GM18951 (cell line): ENCODE measurements around the gene GAREM2.

Experiments
- POLR2A ChIP-seq: IDR thresholded peaks from 4 replicates; pipeline ENCODE4 v1.6.1; 2011; ENCODE audit warnings: mild to moderate bottlenecking; ENCODE audit not compliant: insufficient read length, insufficient read depth; ENCODE audit errors: extremely low read depth
- in situ Hi-C: fragments of 300-500 bp; cut with MboI; formaldehyde crosslinking; loops from one replicate; pipeline ENCODE4 v1.12.0; 2022; ENCODE audit warnings: low sequenced_read_pairs, mixed read lengths, inconsistent platforms; ENCODE audit not compliant: unreplicated experiment

GAREM2 gene

DNA sequence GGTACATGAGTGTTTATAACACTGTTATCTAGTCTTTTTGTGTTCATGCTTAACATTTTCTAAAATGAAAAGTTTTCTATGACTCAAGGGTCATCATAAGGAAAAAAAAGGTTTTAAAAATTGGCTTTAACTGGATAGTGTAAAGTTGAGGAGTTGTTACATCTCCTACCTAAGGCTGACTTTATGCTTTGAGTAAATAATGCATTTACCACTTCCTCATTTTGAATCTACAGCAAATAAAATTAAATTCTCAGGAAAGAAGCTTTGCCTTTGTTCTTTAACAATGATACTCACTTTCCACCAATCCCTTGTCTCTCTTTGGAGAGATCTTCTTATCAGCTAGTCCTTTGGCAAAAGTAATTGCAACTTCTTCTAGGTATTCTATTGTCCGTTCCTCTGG is 41.9 kb downstream of the GAREM2 start:
- no peak for TF ChIP-seq POLR2A
- in situ Hi-C loops = no loop called here

DNA sequence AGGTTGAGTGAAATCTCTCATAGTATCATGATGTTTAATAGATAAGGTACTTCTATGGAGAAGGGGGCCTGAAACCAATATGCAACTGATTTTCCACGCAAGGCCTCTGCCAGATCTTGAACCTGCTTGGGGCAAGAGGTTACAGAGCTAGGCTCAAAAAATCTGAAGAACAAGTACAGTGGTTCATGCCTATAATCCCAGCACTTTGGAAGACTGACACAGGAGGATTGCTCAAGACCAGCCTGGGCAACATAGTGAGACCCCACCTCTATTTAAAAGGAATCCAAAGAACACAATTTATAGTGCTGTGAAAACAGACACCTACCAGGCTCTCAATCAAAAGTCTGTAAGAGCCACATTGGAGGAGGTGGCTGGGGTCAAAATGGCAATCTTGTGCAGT is 42.9 kb downstream of the GAREM2 start:
- in situ Hi-C loops = no loop called here
- no peak for TF ChIP-seq POLR2A

DNA sequence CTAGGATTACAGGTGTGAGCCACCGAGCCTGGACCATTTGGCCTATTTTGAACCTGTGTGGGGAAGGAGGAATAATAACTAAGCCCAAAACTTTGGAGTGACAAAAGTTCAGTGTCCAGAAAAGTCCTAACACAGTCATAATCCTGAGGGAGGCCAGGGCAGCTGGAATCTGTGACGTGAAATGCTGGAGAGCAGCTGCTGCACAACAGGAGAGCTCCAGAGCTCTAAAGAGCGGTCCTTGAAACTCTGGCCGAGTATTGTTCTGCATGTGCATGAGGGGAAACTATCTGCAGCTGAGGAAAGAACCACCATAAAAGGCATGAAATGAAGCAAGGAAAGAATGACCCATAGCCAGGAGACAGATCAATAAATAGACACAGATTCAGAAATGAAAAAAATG is 43.7 kb downstream of the GAREM2 start:
- TF ChIP-seq POLR2A = no peak
- in situ Hi-C loops = no loop called here

DNA sequence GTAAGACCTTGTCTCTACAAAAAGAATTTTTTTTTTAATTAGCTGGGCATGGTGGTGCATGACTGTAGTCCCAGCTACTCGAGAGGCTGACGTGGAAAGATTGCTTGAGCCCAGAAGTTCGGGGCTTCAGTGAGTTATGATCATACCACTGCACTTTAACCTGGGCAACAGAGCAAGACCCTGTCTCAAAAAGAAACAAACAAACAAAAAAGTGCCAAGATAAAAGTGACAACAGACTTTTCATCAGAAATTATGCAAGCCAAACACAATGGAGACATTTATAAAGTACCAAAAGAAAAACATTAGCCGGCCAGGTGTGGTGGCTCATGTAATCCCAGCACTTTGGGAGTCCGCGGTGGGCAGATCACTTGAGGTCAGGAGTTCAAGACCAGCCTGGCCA is 44.8 kb downstream of the GAREM2 start:
- no peak for TF ChIP-seq POLR2A
- in situ Hi-C loops = no loop called here

DNA sequence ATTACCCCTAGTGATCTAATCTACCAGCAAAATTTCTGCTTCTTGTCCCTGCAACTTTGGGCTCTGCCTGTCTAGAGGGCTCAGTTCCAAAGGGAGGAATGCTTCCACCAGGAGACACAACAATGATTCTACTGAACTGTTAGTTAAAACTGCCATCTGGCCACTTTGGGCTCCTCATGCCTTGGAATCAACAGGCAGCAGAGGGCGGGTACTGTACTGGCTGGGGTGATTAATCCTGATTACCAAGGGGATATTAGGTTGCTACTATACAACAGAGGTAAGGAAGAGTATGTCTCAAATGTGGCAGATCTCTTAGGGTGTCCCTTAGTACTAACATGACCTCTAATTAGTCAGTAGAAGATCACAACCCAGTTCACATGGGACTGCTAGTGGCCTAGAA is 50.1 kb downstream of the GAREM2 start:
- in situ Hi-C loops = no loop called here
- TF ChIP-seq POLR2A = no peak

DNA sequence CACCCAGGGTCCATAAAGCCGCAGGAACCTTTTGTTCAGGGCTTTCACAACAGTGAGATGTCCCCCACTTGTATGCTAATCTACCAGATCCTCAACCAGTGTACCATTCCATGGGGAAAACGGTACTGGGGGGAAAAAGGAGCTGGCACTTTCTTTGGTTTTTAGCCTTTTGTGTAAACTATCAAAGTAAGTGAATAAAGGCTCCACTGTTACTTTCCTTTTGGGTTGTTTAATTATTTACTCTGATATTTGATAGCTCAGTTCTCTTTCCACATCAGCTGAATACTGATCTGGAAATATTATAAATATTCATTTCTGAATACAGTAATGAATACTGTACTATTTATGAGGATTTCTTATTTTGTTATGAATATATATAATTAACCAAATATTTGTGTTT is 51.2 kb downstream of the GAREM2 start:
- in situ Hi-C loops = no loop called here
- no peak for TF ChIP-seq POLR2A

DNA sequence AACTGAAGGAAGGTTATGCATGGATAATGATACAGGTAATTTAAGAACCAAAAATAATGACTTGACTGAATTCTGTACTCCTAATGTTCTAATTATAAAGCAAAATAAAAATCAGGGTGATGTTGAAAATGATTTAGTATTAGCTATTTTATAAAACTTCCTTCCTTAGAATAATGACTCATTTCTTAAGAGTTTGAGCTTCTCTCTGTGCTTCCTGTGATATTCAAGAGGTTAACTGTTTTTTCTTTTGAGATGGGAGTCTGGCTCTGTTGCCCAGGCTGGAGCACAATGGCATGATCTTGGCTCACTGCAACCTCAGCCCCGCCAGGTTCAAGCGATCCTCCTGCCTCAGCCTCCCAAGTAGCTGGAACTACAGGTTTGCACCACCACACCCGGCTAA is 56.7 kb downstream of the GAREM2 start:
- no peak for TF ChIP-seq POLR2A
- in situ Hi-C loops = no loop called here

DNA sequence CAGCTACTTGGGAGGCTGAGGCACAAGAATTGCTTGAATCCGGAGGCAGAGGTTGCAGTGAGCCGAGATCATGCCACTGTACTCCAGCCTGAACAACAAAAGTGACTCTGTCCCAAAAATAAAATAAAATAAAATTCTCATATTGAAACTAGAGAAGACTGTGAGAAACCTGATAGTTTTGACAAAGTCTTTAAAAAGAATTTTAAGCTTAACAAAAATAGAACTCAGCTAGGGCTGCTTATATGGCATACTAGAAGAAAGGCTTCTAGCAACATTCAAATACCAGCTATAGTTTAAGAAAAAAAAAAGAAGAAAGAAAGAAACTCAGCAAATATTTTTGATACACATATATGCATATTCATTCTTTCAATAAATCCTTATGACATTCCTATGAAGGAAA is 57.9 kb downstream of the GAREM2 start:
- in situ Hi-C loops = no loop called here
- TF ChIP-seq POLR2A = no peak

DNA sequence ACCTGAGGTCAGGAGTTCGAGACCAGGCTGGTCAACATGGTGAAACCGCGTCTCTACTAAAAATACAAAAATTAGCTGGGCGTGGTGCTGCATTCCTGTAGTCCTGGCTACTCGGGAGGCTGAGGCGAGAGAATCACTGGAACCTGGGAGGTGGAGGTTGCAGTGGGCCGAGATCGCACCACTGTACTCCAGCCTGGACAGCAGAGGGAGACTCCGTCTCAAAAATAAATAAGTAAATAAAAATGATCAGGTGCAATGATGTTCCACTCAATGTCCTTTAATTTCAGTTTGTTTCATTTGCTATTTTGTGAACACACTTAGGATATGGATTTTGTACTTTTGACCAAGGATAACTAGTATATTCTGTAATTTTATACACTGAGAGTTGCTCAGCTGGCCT is 62.2 kb downstream of the GAREM2 start:
- no peak for TF ChIP-seq POLR2A
- in situ Hi-C loops = no loop called here

DNA sequence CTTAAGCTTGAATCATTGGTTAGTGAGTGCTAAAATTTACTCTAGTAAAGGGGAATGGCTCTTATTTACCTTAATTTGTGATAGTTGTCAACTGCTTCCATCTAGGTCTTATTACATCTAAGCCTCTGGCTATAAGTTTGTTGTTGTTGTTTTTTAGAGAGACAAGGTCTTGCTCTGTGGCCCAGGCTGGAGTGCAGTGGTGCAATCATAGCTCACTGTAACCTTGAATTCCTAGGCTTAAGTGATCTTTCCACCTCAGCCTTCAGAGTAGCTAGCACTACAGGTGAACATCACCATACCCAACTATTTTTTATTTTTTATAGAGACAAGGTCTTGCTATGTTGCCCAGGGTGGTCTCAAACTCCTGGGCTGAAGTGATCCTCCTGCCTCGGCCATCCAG is 65.0 kb downstream of the GAREM2 start:
- in situ Hi-C loops = no loop called here
- no peak for TF ChIP-seq POLR2A

DNA sequence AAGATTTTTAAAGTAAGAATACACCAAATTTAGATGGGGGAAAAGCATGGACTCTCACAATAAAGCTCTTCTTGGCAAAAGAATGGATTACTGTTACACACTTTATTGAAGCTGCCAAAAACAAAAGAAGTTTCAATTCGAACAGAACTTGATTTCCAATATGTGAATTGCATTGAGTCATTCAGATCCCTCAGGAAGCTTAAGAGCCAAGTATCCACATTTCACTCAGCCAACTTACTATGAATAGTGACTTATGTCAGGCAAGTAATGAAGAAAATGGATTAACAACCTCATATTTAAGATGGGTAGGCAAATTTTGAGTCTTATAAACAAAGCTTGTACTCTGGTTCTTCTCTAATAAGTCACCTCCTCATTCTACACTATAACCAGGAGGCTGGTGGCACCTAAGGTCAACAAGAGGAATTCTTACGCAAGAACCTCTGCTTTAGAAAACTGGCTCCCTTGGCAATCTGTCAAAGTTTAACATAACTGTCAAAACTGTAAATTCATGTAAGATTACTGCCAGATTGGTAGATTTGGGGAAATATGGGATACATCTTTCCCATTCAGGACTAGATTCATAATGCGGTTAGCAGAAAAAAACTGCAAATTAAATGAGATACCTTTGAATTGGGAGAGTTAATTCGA is 65.5 kb downstream of the GAREM2 start:
- in situ Hi-C loops = no loop called here
- no peak for TF ChIP-seq POLR2A
